IPS-15b (cell line): ENCODE measurements around the gene CASK.
"Not testable (repeated sequence)": the region's sequence is repeated elsewhere in the genome, so short reads cannot be mapped to it uniquely, and the experiment has no call there.

Experiments used
- H3K27me3 ChIP-seq: one replicate; pipeline ENCODE4 v1.6.1; 2013; ENCODE audit warnings: low read length; ENCODE audit not compliant: control insufficient read depth, insufficient read depth
- H3K36me3 ChIP-seq: one replicate; pipeline ENCODE4 v1.6.1; 2013; ENCODE audit warnings: low read length; ENCODE audit not compliant: control insufficient read depth, insufficient read depth
- H3K4me1 ChIP-seq: one replicate; pipeline ENCODE4 v1.6.1; 2013; ENCODE audit warnings: mild to moderate bottlenecking, low read length; ENCODE audit not compliant: control insufficient read depth, insufficient read depth
- H3K4me3 ChIP-seq: one replicate; pipeline ENCODE4 v1.5.1; 2013; ENCODE audit warnings: low read depth, low read length
- H3K9ac ChIP-seq: one replicate; pipeline ENCODE4 v1.6.1; 2013; ENCODE audit warnings: low read depth, mild to moderate bottlenecking, low read length
- H3K9me3 ChIP-seq: one replicate; pipeline ENCODE4 v1.6.1; 2013; ENCODE audit warnings: mild to moderate bottlenecking, low read length; ENCODE audit not compliant: control insufficient read depth, insufficient read depth

Gene CASK

GRCh38 chrX:41516999-41517765 is 406.2 kb downstream of the CASK start:
- no peaks in the 10 kb centered on the region for H3K9me3 ChIP-seq
- no peaks in the 10 kb centered on the region for H3K27me3 ChIP-seq
- H3K36me3 ChIP-seq, result peaks cover 4% of the 10 kb centered on the region
- H3K4me1 ChIP-seq, result peaks cover 12% of the 10 kb centered on the region
- H3K9ac ChIP-seq, result no peak overlapping the region
- no peak overlapping the region for H3K4me3 ChIP-seq

GRCh38 chrX:41516456-41516855 is 406.9 kb downstream of the CASK start:
- H3K4me3 ChIP-seq, result no peak overlapping the region
- no peaks in the 10 kb centered on the region for H3K9me3 ChIP-seq
- H3K9ac ChIP-seq, result no peak overlapping the region
- H3K36me3 ChIP-seq, result peaks cover 4% of the 10 kb centered on the region
- H3K27me3 ChIP-seq, result no peaks in the 10 kb centered on the region
- H3K4me1 ChIP-seq, result peaks cover 8% of the 10 kb centered on the region

GRCh38 chrX:41515376-41515775 is 408.0 kb downstream of the CASK start:
- peaks cover 8% of the 10 kb centered on the region for H3K4me1 ChIP-seq

GRCh38 chrX:41514179-41514578 is 409.2 kb downstream of the CASK start:
- Histone ChIP-seq H3K9ac (no peak overlapping the region), H3K36me3 (no peaks in the 10 kb centered on the region), H3K27me3 (no peaks in the 10 kb centered on the region), H3K9me3 (no peaks in the 10 kb centered on the region), H3K4me3 (no peak overlapping the region), H3K4me1 (peaks cover 8% of the 10 kb centered on the region)

More at GRCh38 chrX:41515376-41515775, 408.0 kb downstream of the CASK start:
- Histone ChIP-seq H3K36me3 (no peaks in the 10 kb centered on the region), H3K9ac (no peak overlapping the region), H3K27me3 (no peaks in the 10 kb centered on the region), H3K4me3 (no peak overlapping the region), H3K9me3 (no peaks in the 10 kb centered on the region)

GRCh38 chrX:41512853-41513252 is 410.5 kb downstream of the CASK start:
- H3K9ac ChIP-seq, H3K4me1 ChIP-seq, H3K4me3 ChIP-seq, H3K36me3 ChIP-seq, H3K9me3 ChIP-seq, H3K27me3 ChIP-seq: not testable (repeated sequence)

- Histone ChIP-seq H3K4me1 (peaks cover 8% of the 10 kb centered on the region), H3K9me3 (no peaks in the 10 kb centered on the region), H3K9ac (no peak overlapping the region), H3K36me3 (no peaks in the 10 kb centered on the region), H3K27me3 (no peaks in the 10 kb centered on the region), H3K4me3 (no peak overlapping the region)
Measured at GRCh38 chrX:41512394-41512793, 411.0 kb downstream of the CASK start.

- Histone ChIP-seq H3K9ac (no peak overlapping the region), H3K36me3 (no peaks in the 10 kb centered on the region), H3K4me1 (no peaks in the 10 kb centered on the region), H3K9me3 (no peaks in the 10 kb centered on the region), H3K4me3 (no peak overlapping the region), H3K27me3 (no peaks in the 10 kb centered on the region)
Measured at GRCh38 chrX:41507919-41508318, 415.4 kb downstream of the CASK start.

- H3K4me3 ChIP-seq, result no peak overlapping the region
- no peaks in the 10 kb centered on the region for H3K36me3 ChIP-seq
- H3K9ac ChIP-seq, result no peak overlapping the region
- H3K4me1 ChIP-seq, result no peaks in the 10 kb centered on the region
- H3K27me3 ChIP-seq, result no peaks in the 10 kb centered on the region
- H3K9me3 ChIP-seq, result no peaks in the 10 kb centered on the region
Measured at GRCh38 chrX:41502004-41502403, 421.4 kb downstream of the CASK start.

- Histone ChIP-seq H3K4me3 (no peak overlapping the region), H3K36me3 (no peaks in the 10 kb centered on the region), H3K4me1 (no peaks in the 10 kb centered on the region), H3K9me3 (no peaks in the 10 kb centered on the region), H3K9ac (no peak overlapping the region), H3K27me3 (no peaks in the 10 kb centered on the region)
Measured at GRCh38 chrX:41499984-41500383, 423.4 kb downstream of the CASK start.

- Histone ChIP-seq H3K36me3 (no peaks in the 10 kb centered on the region), H3K27me3 (no peaks in the 10 kb centered on the region), H3K9ac (no peak overlapping the region), H3K9me3 (no peaks in the 10 kb centered on the region), H3K4me1 (no peaks in the 10 kb centered on the region), H3K4me3 (no peak overlapping the region)
Measured at GRCh38 chrX:41499195-41499594, 424.2 kb downstream of the CASK start.

GRCh38 chrX:41491267-41492004 is 431.9 kb downstream of the CASK start:
- Histone ChIP-seq H3K36me3 (no peaks in the 10 kb centered on the region), H3K9ac (no peak overlapping the region), H3K9me3 (no peaks in the 10 kb centered on the region), H3K4me3 (no peak overlapping the region), H3K27me3 (no peaks in the 10 kb centered on the region), H3K4me1 (peaks cover 4% of the 10 kb centered on the region)

- no peaks in the 10 kb centered on the region for H3K27me3 ChIP-seq
- no peaks in the 10 kb centered on the region for H3K36me3 ChIP-seq
- peaks cover 4% of the 10 kb centered on the region for H3K4me1 ChIP-seq
- no peak overlapping the region for H3K9ac ChIP-seq
- no peak overlapping the region for H3K4me3 ChIP-seq
- H3K9me3 ChIP-seq, result no peaks in the 10 kb centered on the region
Measured at GRCh38 chrX:41490446-41490845, 432.9 kb downstream of the CASK start.
